Measurements from ENCODE around the gene S100A11.

S100A11 gene

GRCh38 chr1:151985270-151985669 is 51.5 kb downstream of the S100A11 start:
- TF ChIP-seq CTCF (IDR thresholded peaks at IDR 0.05; ENCODE audit: borderline replicate concordance, insufficient read depth, low read depth, low read length): no peak
- H3K4me3 ChIP-seq (ENCODE audit: low read depth, low read length): no peak overlapping the region

GRCh38 chr1:151984313-151984956 is 52.4 kb downstream of the S100A11 start:
- no peak for TF ChIP-seq CTCF (IDR thresholded peaks at IDR 0.05; ENCODE audit: borderline replicate concordance, insufficient read depth, low read depth, low read length)
- H3K4me3 ChIP-seq (ENCODE audit: low read depth, low read length): no peak overlapping the region
